Measurements from ENCODE around the gene BEX3.
"Not testable (repeated sequence)": the region's sequence is repeated elsewhere in the genome, so short reads cannot be mapped to it uniquely, and the experiment has no call there.

Gene BEX3

DNA sequence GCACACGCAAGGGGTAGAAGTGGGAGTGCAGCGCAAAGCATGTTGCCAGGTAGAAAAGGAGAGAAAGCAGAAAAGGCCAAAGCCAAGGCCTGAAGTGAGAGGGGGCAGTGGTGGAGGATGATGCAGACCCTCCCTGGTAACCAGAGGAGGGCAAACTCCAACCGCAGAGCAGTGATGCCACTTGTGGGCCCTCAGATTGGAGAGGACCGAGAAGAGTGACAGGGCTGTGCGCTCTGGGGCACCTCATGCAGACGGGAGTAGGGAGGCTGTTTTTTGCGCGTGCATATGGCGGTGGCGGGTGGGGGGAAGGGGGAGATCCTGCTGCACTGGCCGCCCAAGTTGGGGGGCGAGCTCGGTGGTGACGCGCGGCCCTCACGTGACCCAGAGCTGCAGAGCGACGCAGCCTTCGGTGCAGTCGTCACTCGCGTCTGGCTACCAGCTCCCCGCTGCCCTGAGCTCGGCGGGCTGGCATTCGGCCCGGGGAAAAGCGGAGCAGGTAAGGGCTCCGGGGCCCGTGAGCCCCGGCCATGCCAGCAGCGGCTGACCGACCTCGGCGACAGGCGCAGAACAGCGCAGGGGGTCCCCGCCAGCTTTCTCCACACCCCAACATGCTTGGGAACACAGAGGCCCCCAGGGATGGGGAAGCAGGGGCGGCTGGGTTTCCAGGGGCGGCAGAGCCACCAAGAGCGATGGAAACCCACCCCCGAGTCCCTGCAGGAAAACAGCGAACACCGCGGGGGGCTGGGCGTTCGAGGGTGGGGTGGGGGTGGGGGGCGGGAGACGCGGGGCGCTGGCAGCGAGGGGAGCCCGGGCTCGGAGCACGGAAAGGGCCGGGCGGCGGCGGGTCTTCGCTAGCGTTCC lies at the start of gene BEX3:
TSS of gene BEX3 (plus strand) at position 421 of the 861 bp plus-strand sequence. CDS start 984 bp downstream, outside the sequence.
- peak; percentile 55 for DNase-seq

DNA sequence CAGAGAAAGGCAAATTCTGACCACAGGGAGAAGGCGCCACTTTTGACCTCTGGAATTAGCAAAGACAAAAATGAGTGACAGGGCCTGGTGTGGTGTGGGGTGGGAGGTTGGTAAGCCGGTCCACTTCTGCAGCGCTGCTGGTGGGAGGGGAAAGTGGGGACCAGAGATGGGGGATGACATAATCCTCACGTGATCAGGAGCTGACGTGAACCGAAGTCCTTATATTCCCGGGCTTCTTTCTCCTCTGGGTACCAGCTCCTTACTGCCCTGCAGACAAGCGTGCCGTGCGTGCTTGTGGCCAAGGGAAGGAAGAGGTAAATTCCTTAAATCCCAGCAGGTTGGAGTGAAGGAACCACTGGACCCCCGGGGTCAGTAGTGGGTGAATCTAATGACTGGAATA lies 46.3 kb upstream of the BEX3 start, which contains the start of gene TCEAL7:
TSS of gene TCEAL7 (plus strand) at position 249 of the 400 bp plus-strand sequence. CDS start 1,165 bp downstream, outside the sequence.
- DNase-seq, result no peak

DNA sequence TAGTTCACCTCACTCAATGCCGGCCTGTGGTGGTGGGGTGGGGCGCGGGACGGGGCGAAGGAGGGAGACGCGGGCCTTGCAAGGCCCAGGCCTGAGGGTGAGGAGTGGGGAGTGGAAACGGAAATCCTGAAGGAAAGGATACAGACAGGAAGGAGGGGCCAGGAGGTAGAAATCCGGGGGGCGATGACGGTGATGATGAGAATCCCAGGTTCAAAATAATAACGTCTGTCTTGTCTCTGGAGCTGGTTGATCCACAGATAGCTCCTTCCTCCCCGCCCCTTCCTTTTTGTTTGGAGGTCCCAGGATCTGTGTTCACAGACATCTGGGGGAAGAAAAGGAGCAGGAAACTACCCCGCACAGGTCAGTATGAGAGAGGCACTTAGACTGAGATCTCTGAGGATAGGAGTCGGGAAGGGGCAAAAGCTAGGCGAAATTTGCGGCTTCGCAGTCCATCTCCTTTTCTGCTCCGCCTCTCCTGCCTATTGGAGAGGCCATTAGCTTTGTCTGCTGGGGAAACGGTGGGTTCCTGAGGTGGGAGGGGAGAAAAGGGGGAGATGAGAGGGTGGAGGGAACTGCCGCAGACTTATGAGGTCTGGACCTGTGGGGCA lies 45.6 kb upstream of the BEX3 start:
- DNase-seq, result no peak

DNA sequence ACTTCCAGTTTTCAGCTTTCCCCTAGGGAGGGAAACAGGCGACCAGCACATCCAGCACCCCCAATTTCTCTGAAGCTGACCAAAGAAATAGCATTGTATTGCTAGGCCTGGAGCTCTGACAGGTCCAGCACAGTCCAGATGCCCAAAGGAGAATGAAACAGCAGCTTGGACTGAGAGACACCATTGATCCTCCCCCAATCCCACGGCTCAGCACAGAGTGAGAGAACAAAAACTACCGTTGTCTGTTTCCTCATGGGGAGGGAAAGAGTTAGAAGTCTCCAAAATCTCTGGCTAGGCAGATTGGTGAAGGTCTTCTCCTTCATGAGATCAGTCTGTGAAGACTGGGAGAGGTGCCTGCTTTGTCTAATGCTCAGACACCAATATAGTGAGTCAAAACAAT lies 37.7 kb upstream of the BEX3 start:
- DNase-seq, result no peak

DNA sequence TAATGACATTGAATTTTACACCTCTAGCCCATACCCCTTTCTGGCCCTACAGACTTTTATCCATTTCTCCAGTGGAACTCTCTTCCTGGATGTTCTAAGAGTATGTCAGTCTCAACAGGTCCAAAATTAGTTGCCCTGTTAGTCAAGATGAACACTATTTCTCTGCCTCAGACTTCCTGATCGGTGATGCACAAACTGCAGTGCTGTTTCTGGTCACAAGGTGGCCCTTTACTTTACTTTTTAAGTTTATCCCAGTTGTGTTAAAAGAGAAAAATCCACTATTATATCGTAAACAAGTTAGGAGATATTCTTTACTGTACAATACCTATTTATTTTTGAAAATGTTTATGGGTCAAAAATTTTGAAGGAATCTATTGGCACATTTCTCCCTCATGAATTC lies 33.2 kb upstream of the BEX3 start:
- DNase-seq, result no peak

DNA sequence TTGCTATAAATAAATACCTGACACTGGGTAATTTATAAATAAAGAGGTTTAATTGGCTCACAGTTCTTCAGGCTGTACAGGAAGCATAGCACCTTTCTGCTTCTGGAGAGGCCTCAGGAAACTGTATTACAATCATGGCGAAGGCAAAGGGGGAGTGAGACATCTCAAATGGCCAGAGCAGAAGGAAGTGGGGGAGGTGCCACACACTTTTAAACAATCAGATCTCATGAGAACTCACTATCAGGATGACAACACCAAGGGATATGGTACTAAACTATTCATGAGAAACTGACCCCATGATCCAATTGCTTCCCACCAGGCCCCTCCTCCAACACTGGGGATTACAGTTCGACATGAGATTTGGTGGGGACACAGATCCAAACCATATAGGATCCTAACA lies 31.7 kb upstream of the BEX3 start:
- DNase-seq, result no peak

DNA sequence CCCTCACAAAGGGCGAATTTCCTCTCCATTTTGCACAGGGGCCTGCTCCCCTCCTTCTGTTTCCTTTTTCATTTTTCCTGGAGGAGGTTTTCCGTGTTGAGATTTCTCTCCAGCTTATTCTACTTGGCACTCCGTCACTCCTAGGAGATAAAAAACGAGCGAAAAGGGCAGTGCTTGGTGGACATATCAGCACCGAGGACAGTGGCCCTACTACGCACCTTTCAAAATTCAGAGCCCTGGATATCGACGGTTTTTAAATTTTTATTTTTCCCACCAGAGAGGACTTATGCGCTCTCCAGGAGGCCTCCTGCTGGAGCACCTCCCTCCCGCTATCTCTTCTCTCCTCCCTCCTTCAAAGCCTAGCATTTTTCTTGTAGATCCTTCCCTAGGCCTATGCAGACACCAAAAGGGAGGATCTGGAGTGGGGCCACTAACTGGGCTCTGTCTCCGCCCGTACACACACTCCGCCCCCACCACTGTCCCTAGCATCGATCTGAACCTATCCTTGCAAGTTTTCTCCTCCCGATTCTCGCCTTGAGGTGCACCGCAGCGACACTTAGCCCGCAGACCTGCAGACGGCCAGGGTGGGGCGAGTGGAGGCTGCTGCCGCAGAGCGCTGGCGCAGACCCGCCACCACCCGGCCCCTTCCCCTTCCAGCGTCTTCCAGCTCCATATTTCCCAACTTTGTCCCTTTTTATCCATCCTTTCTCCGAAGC lies 28.5 kb upstream of the BEX3 start:
- no peak for DNase-seq

DNA sequence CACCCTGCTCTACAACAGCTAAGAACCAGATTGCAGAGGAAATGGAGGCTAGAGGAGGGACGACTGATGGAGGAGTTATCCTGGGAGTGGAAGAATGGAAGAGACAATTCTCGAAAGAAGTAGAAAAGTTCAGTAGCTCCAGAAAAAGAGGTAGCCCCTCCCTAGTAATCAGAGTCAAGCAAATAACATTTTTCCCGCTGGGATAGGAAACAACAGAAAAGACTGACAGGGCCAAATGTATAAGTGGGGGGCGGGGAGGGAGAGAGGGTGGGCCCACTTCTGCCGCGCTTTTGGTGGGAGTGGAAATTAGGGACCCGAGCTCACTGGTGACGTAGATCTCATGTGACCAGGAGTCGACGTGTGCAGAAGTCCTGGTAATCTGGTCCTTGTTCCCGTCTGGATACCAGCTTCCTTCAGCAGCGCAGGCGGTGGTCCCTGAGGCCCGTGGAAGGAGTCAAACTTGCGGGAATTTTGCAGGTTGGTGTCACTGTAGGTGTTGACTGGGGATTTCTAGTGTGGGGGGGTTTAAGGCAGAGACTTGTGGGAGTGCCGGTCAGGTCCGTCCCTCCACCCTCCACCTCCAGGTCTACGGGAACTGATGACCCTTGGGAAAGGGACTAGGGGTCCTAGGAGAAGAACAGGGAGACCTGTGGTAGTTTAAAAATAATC lies 20.1 kb upstream of the BEX3 start, which contains the start of gene TCEAL9:
TSS of gene TCEAL9 (plus strand) at position 377 of the 669 bp plus-strand sequence. CDS start 1,179 bp downstream, outside the sequence.
- DNase-seq, result peak; percentile 37

DNA sequence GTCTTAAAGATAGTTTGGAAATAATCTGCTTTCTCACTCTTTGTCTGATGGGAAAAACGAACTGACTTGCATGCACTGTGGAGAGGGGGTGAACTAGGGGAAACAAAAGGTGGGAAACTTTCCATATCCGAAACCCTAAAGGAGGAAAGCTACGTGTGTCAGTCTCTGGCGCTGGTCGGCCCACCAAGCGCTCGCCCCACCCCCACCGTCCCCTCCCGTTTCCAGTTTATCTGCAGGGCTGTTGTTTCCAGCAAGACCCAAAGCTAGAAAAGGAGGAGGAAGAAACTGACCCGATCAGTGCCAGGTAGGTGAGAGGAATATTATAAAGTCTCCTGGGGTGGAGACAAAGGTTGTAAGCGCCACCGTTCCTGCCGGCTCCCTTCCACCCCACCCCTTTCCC lies 19.5 kb upstream of the BEX3 start:
- DNase-seq, result no peak

DNA sequence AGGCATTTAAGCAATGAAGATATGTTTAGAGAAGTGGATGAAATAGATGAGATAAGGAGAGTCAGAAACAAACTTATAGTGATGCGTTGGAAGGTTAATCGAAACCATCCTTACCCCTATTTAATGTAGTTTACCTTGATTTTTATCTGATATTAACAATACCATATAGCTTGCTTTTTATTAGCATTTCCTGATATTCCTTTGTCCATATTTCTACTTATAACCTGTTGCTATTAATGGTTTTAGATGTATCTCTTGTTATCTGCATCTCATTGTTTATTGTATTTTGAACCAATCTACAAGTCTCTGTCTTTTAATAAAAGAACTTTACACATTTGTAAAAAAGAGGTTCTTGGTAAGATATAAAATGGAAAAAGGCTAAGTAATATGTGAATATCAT lies 18.5 kb upstream of the BEX3 start:
- no peak for DNase-seq

DNA sequence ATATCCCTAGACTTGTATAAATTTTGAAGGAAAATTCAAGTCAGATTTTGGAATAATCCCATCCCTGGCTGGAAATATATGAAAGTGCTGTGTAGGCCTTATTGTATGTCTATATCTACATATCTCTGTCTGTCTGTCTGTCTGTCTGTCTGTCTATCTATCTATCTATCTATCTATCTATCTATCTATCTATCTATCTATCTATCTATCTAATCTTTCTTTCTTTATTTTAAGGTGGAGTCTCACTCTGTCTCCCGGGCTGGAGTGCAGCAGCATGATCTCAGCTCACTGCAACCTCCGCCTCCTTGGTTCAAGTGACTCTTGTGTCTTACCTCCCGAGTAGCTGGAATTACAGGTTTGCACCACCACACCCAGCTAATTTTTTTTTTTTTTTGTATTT lies 16.7 kb upstream of the BEX3 start:
- not testable (repeated sequence) for DNase-seq

DNA sequence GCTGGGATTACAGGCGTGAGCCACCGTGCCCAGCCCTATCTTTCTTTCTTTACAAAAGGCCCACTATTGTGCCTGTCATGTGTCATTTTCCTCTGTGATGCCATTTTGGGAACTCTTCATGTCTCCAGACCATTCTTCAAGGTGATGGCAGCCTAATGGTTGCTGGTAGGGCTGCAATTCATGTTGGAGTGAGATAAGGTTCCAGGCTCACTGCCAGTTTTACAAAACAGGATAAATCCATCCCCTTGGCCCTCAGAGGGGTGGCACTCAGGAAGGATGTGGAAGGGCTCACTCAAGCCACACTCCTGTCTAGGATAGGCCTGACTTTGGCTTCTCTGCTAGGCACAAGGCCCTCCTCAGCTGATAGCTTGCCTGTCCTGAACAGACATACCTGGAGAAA lies 16.2 kb upstream of the BEX3 start:
- DNase-seq, result no peak

DNA sequence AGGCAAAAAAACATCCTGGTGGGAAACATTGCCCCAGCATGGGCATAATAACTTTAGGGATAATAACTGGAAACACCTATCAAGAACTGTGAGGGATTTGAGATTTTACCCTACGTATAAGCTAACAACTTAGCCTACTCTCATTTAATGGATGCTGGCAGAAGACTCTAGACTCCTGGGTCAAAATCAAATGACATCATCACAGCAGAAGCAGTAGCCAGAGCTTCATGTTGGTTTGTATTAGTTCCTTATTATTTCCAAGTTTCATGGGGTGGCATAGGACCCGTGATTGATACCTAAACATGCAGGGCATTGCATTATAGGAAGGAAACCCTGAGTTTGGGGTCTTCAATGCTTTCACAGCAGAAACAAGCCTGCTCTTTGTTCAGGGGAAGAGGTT lies 15.4 kb upstream of the BEX3 start:
- DNase-seq, result no peak

DNA sequence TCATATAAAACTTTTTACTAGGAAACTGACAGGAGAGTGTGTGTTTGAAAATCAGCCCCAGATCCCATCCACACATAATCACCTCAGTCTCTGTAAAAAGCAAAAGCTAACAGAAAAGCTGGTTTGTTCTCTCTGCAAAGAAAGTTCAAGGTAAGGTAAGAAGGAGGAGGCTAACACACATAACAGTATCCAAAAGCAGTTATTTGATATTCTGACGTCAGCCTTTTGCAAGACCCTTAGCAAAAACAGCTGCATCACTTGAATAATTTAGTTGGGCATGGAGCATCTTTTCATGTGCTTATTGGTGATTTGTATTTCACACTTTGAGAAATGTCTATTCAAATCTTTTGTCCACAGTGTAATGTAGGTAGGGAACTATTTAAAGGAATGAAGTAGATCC lies 14.5 kb upstream of the BEX3 start:
- no peak for DNase-seq

DNA sequence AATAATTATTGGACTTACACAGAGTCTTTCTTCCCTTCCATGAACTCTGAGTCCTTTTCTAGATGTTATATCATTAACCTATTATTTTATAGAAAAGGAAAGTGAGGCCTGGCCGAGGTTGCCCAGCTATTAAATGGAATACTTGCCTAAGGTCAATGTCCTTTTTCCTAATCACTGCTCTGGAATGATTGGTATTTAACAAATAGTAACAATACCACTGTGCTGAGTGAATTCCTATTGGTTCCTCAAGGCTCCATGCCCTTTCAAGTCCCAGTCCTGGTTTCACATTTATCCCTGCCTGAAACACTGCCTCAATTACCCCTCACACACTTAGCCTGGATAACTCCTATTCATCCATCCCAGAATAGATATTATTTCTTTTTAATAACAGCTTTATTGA lies 13.9 kb upstream of the BEX3 start:
- DNase-seq, result no peak

DNA sequence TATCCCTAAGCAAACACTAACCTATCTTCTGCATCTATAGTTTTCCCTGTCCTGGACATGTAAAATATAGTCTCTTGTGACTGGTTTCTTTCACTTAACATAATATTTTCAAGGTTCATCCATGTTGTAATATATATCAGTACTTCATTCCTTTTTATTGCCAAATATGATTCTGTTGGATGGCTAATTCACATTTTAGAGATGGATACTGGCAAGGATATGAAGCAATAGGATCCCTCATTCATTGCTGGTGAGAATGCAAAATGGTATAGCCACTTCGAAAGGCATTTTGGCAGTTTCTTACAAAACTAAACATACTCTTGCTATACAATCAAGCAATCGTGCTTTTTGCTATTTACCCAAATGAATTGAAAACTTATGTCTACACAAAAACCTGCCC lies 13.3 kb upstream of the BEX3 start:
- DNase-seq, result no peak

DNA sequence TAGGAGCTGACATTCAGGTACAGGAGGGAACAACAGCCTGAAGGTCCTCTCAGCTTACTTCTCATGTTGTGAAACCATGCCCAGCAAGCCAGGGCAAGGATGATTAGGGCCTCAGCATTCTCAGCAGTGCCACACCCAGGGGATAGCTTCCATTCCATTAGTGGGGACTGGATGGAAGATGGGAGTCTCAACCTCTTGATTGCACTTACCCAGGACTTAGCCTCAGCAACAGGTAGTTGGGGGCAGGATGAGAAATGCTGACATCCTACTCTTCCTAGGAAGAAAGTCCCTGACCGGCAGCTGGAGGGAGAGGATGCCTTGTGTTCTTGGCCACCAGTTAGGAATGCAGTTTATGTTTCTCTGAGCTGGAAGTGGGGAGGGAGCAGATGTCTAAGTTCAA lies 8.8 kb upstream of the BEX3 start:
- DNase-seq, result no peak

DNA sequence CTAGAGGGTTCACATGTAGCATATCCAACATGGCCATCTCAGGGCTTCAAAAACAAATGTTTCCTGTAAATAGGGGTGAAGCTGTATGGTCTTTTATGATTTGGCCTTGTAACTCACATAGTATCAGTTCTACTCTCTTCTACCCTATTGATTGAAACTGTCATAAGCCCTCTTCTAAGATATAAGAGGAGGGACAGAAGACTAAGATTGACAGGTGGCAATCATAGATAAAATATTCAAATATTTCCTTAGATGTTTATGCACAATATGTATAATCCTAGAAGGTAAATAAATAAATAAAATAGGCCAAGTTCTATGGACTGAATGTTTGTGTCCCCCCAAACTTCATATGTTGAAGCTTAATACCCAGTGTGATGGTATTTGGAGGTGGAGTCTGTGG lies 6.9 kb upstream of the BEX3 start:
- no peak for DNase-seq

DNA sequence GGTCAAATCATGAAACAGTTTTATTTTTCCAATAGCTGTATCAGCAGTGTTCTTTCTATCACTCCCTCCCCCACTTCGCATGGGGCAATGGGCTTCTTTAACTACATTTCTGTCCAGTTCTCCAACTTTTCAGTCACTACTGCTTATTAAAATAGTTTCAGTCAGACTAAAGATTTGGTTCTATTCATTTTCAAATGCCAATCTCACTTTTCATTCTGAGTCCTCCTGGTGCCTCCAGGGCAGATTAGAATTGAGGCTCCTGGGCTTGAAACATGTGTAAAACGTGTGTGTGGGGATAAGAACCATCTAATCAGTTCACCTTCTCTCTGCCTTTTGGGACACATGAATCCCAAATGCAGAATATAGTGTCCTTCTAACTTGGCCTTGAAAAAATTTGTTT lies 3.5 kb upstream of the BEX3 start:
- no peak for DNase-seq

DNA sequence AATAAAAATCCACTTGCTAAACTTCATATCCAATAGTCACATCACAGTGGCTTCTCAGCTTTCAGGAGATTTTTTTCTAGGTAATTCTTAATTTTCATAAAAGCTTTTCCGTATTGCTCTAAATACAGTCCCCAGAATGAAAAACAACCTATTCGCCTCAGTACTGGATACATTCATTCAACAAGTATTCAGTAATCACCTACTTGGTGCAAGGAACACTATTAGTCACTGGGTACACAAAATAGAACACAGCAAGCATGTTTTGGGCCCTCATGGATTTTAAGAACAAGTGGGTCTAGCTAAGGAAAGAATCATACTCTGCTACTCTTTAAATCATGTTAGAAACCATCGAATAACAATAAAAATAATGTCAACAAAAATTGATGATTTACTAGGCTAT lies 2.8 kb upstream of the BEX3 start:
- DNase-seq, result no peak

DNA sequence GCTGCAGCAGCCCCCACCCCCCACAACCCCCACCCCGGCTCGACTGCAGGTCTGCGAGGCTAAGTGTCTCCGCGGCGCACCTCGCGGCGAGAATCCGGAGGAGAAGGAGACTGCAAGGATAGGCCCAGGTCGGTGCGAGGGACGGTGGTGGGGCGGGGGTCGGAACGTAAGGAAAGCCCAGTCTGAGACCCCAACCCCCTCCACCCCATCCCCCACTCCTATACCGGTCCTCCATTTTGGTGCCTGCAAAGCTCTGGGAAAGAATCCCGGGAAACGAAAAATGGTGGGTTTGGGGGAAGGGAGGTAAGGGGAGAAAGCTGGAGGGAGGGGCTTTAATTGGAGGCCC lies 614 bp downstream of the BEX3 start:
- no peak for DNase-seq

DNA sequence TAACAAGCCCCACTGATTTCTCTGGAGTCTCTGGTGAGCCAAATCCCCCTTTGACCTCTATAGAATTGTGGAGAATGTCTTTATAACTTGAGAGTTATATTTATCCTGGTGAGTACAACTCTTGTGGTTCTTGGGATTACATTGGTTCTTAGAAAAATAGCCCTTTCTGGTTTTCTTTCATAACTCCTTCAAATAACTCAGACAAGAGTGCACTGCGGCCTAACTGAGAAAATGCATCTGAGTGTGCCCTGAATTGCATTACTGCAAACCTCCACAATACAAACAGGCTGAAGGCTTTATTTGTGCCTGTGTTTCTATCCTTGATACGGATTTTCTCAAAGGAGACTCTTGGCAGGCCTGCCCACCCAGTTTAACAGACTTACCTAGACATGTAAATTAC lies 2.7 kb downstream of the BEX3 start:
- no peak for DNase-seq

DNA sequence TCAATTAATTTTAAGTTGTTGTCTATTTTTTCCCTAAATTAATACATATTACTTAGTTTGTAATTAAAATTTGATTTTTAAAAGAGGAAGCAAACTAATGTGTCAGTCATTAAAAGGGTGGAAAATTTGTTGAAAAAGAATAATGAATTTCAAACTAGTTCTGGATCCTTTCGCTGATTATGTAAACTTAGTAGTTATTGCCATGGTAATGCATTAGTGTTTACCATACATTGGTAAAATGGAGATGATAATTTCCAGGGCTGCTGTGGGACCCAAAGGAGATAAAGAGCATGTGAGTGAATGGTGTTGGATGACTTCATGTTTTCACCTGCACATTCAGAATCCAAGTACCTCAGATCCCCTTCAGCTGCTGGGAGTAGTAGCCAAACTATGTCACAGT lies 6.5 kb downstream of the BEX3 start:
- no peak for DNase-seq
